NCI-H510A (cell line): Measurements from ENCODE around the gene LRRK1.
"Not testable (repeated sequence)": the region's sequence is repeated elsewhere in the genome, so short reads cannot be mapped to it uniquely, and the experiment has no call there.

Experiments
- DNase-seq: peaks from one replicate; lab custom pipeline; 2025; lab: John Stamatoyannopoulos, UW

LRRK1 gene

GRCh38 chr15:101071651-101072050 lies 152.5 kb downstream of the LRRK1 start:
- no peak for DNase-seq

- DNase-seq, result not testable (repeated sequence)
Measured at GRCh38 chr15:101072235-101072634, 153.1 kb downstream of the LRRK1 start.

- not testable (repeated sequence) for DNase-seq
Measured at GRCh38 chr15:101077806-101078668, 158.9 kb downstream of the LRRK1 start.

- DNase-seq, result no peak
Measured at GRCh38 chr15:101078669-101079323, 159.6 kb downstream of the LRRK1 start.

- DNase-seq, result no peak
Measured at GRCh38 chr15:101081900-101082299, 162.7 kb downstream of the LRRK1 start.

GRCh38 chr15:101083336-101084045 lies 164.3 kb downstream of the LRRK1 start:
- no peak for DNase-seq

- DNase-seq, result no peak
Measured at GRCh38 chr15:101084801-101085200, 165.6 kb downstream of the LRRK1 start.

GRCh38 chr15:101085311-101085700 lies 166.1 kb downstream of the LRRK1 start:
- DNase-seq, result no peak

- no peak for DNase-seq
Measured at GRCh38 chr15:101086394-101087171, 167.4 kb downstream of the LRRK1 start.

- DNase-seq, result no peak
Measured at GRCh38 chr15:101087172-101087769, 168.1 kb downstream of the LRRK1 start.

- DNase-seq, result no peak
Measured at GRCh38 chr15:101088271-101088670, 169.1 kb downstream of the LRRK1 start.

- no peak for DNase-seq
Measured at GRCh38 chr15:101088788-101089578, 169.8 kb downstream of the LRRK1 start.

- no peak for DNase-seq
Measured at GRCh38 chr15:101089579-101090427, 170.6 kb downstream of the LRRK1 start.

GRCh38 chr15:101090428-101090790 lies 171.3 kb downstream of the LRRK1 start:
- DNase-seq, result no peak

- no peak for DNase-seq
Measured at GRCh38 chr15:101091080-101092017, 172.2 kb downstream of the LRRK1 start.

GRCh38 chr15:101092156-101092866 lies 173.2 kb downstream of the LRRK1 start:
- no peak for DNase-seq

- no peak for DNase-seq
Measured at GRCh38 chr15:101092867-101093202, 173.7 kb downstream of the LRRK1 start.

- DNase-seq, result no peak
Measured at GRCh38 chr15:101093958-101094357, 174.8 kb downstream of the LRRK1 start.
